ENCODE measurements around the gene SLC15A3. TPM values are rescaled to one million over a fixed set of nuclear protein-coding genes. Genes with fewer than 3 reads are reported as not detected.
A peak's percentile ranks its signal among the peaks of the same experiment; 100 is the strongest.

SLC15A3 gene
- total and polyA plus RNA-seq, 7 donors = 7.2 to 14.6 (median 8.2) TPM

DNA sequence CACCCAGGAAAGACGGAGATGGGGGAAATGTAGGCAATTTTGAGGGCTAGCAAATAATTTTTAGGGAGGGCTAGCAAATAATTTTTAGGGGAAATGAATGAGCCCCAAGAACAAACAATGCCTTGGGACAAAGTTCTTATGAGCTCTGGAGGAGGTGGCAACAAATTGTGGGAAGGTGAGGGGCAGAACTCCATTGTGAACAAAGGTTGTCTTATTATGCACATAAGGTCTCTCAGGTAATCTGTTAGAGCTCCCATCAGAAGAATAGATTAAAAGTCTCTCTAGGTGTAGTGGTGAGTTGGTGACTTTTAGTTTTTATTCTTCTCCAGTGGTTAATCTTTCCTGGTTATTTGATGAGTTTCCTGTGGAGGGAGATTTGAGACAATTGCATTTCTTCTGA, 43.2 kb downstream of the SLC15A3 start:
- Histone ChIP-seq H3K9me3 (no peaks in the 10 kb centered on the region), H3K27me3 (ENCODE audit: insufficient read depth in 3 of 3, low read length in 2 of 3) (no peaks in the 10 kb centered on the region), H3K27ac (no peak overlapping the region), H3K4me3 (no peak overlapping the region), H3K36me3 (ENCODE audit: insufficient read depth in 1 of 2, low read depth in 1 of 2) (peaks cover 0 to 10% of the 10 kb centered on the region in 2 donors), H3K4me1 (peaks cover 32% of the 10 kb centered on the region)
- intact Hi-C loops (cut with DNase I) = no loop called here
- TF ChIP-seq, protein P1, sequence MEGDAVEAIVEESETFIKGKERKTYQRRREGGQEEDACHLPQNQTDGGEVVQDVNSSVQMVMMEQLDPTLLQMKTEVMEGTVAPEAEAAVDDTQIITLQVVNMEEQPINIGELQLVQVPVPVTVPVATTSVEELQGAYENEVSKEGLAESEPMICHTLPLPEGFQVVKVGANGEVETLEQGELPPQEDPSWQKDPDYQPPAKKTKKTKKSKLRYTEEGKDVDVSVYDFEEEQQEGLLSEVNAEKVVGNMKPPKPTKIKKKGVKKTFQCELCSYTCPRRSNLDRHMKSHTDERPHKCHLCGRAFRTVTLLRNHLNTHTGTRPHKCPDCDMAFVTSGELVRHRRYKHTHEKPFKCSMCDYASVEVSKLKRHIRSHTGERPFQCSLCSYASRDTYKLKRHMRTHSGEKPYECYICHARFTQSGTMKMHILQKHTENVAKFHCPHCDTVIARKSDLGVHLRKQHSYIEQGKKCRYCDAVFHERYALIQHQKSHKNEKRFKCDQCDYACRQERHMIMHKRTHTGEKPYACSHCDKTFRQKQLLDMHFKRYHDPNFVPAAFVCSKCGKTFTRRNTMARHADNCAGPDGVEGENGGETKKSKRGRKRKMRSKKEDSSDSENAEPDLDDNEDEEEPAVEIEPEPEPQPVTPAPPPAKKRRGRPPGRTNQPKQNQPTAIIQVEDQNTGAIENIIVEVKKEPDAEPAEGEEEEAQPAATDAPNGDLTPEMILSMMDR (IDR thresholded peaks at IDR 0.05) = no peak
- ATAC-seq (no peak), DNase-seq (no peak)
- WGBS, 3 donors = 29 to 60% (median 35%) methylated on average over 1 of the region's 1 CpG

DNA sequence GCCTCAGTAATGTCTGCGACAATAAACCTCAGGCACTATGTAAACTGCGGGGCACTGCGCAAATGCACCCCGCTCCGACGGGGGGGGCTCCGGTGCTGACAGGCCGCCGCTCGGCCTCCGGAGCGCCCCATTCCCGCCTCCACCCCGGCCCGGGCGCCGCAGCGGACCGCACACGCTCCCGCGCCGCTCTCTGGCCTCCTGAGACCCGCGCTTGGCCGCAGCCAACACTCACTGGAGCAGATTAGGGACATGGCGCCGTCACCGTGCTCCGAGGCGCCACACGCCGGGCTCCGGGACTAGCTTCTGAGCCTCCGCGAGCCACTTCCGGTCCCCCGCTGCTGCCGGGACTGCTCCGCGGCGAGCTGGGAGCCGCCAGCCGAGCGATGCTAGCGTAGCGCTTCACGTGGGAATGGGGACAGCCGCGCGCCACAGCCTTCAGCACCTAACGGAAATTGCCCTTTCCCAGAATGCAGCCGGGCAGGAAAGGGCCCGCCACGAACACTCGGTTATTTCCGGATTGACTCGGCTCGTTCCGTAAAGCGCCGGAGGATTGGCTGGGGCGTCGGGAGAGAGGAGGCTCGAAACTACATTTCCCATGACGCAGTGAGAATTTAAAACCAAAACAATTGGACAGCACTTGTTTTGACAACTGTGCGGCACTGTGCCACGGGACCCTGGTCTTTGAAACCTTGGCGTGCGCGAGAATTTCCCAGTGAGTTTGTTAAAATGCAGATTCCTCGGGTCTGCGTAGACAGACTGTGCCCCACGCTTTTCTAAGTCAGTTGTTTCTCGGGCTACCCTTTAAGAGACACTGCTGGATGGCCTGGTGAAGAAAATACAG, 45.6 kb downstream of the SLC15A3 start, which contains the start of gene PRPF19:
Gene PRPF19, minus strand, starts transcription at position 454 of the 841 bp plus-strand sequence. Its CDS starts 203 bp downstream, at position 251.
- H3K4me3 ChIP-seq = peak within 1 kb of the TSS; percentile 99
- peaks cover 16% of the 10 kb centered on the region for H3K4me1 ChIP-seq
- ATAC-seq = peak; percentile 96 to 98 (median 98)
- no peaks in the 10 kb centered on the region for H3K27me3 ChIP-seq (ENCODE audit: insufficient read depth in 3 of 3, low read length in 2 of 3)
- peaks cover 7 to 32% of the 10 kb centered on the region in 2 donors for H3K36me3 ChIP-seq (ENCODE audit: insufficient read depth in 1 of 2, low read depth in 1 of 2)
- intact Hi-C loops (cut with DNase I) = no loop called here
- H3K9me3 ChIP-seq = no peaks in the 10 kb centered on the region
- peak; percentile 97 to 99 for DNase-seq
- peak within 1 kb of the TSS; percentile 93 for H3K27ac ChIP-seq
- TF ChIP-seq, protein P1 (IDR thresholded peaks at IDR 0.05) = no peak
- WGBS, 3 donors = 0 to 1% (median 0%) methylated on average over 68 to 75 of the region's 75 CpGs

DNA sequence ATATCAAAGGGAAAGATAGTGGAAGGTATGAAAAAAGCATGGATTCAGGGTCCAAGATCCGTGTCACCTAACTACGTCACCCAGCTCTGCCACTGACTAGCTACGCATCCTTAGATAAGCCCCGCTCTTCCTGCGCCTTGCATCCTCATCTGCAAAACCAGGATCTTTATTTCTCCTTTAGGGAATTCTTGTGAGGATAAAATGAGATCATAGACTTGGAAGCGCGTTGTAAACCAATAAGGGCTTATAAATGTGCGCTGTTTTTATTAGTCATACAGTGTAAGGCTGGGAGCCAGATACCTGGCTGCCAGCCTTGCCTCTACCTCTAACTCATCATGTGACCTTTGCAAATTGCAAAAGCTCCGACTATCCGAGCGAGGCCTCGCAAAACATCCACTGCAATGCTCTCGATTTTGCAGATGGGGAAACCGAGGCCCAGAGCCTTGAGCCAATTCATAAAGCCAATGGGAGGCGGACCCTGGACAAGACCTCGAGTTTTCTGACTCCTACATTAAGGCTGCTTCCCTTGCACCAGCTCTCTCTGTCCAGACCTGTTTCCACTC, 46.3 kb downstream of the SLC15A3 start:
- DNase-seq = no peak
- intact Hi-C loops (cut with DNase I) = no loop called here
- peak overlapping the region; percentile 93 for H3K27ac ChIP-seq
- peaks cover 16% of the 10 kb centered on the region for H3K4me1 ChIP-seq
- no peaks in the 10 kb centered on the region for H3K27me3 ChIP-seq (ENCODE audit: insufficient read depth in 3 of 3, low read length in 2 of 3)
- H3K9me3 ChIP-seq = no peaks in the 10 kb centered on the region
- peak; percentile 36 to 56 (median 43) for ATAC-seq
- 6 to 10% (median 9%) methylated on average over 16 of the region's 16 CpGs for WGBS, 3 donors
- peak overlapping the region; percentile 99 for H3K4me3 ChIP-seq
- TF ChIP-seq, protein P1 (IDR thresholded peaks at IDR 0.05) = no peak
- H3K36me3 ChIP-seq (ENCODE audit: insufficient read depth in 1 of 2, low read depth in 1 of 2) = peaks cover 8 to 39% of the 10 kb centered on the region in 2 donors

DNA sequence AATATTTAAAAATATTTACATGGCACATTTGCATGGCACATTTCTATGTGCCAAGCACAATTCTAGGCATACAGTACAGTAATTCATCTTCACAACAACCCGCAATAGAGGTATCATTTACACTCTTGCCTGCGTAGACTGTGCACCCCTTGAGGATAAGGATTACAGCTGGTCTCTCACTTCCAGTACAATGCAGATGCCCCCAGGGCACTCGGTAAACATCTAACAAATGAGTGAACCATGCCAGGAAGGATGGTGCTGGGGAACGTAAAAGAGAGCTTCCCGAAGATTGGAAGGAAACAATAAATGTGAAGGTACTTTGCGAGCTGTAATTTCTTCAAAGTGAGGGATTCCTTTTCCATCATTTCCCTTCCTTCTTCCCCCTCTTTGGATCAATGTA, 46.9 kb downstream of the SLC15A3 start:
- peaks cover 16% of the 10 kb centered on the region for H3K4me1 ChIP-seq
- H3K36me3 ChIP-seq (ENCODE audit: insufficient read depth in 1 of 2, low read depth in 1 of 2) = peaks cover 8 to 45% of the 10 kb centered on the region in 2 donors
- peak overlapping the region; percentile 99 for H3K4me3 ChIP-seq
- ATAC-seq (no peak), DNase-seq (no peak)
- intact Hi-C loops (cut with DNase I) = no loop called here
- H3K27me3 ChIP-seq (ENCODE audit: insufficient read depth in 3 of 3, low read length in 2 of 3) = no peaks in the 10 kb centered on the region
- H3K27ac ChIP-seq = peak overlapping the region; percentile 93
- WGBS, 3 donors = 32 to 44% (median 38%) methylated on average over 6 of the region's 6 CpGs
- no peaks in the 10 kb centered on the region for H3K9me3 ChIP-seq
- TF ChIP-seq, protein P1 (IDR thresholded peaks at IDR 0.05) = no peak
